ENCODE data around the gene MEDAG. TPM values are rescaled to one million over a fixed set of nuclear protein-coding genes. Genes with fewer than 3 reads are reported as not detected.

Gene MEDAG
- total and polyA plus RNA-seq, 11 donors = 3.8 to 41.9 (median 8.0) TPM

- TF ChIP-seq CTCF (IDR thresholded peaks at IDR 0.05) (no peak), POLR2A (IDR thresholded peaks at IDR 0.05) (no peak)
- Histone ChIP-seq H3K4me1 (peaks cover 0 to 43% (median 17%) of the 10 kb centered on the region in 12 donors), H3K9me3 (no peaks in the 10 kb centered on the region), H3K4me3 (peak overlapping the region; percentile 25 to 69 (median 54)), H3K27me3 (peaks cover 0 to 37% (median 4%) of the 10 kb centered on the region in 9 donors), H3K36me3 (peaks cover 0 to 4% (median 0%) of the 10 kb centered on the region in 9 donors), H3K27ac (peak overlapping the region in 11 of 12 donors; percentile 4 to 79 (median 69))
- intact Hi-C loops (cut with DNase I) = loop anchor here in 1 of 10 donors (5.0 kb wide), 1 partner anchor 39 kb away; no protein-coding TSS in a partner anchor
- ATAC-seq (peak in 2 of 4 donors; percentile 44 to 47), DNase-seq (peak in 2 of 5 donors; percentile 21 to 34)
- 20 to 43% (median 29%) methylated on average over 22 to 60 of the region's 60 CpGs for WGBS, 4 donors
These were observed 460 bp downstream of the MEDAG start for GRCh38 chr13:30906411-30907051.

DNA sequence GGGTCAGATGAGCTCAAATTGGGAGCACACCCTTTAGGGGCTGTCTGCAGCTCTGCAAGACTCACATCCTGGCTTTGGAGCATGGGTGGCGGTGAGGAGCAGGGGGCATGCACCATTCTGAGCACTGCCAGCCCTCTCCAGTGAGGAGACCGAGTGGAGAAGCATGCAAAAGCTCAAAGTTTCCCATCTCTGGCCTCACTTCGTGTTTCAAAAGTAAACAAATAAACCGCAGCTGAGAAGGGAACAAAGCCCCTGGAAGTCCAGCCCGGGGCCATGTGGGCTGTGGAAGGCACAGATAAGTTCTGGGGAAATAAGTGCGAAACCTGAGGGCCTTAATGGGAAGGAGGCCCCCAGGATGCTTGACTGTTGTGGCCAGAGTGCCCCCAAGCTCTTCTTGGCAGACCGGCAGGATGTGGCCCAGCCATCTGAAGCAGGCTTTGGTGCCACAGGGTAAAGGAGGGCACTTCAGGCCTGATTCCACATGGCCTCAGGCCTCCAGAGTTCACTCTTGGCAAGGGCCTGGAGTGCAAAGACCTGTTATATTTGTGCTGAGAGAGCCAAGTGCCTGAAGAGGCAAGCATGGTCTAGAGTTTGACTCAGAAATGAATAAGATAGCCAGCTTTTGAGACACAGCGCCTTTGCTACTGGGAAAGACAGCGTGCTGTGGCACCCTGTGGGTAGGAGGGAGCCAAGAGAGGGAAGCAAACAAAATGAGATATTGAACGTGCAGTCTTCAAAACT is 1.2 kb downstream of the MEDAG start:
- Histone ChIP-seq H3K4me1 (peaks cover 0 to 43% (median 17%) of the 10 kb centered on the region in 12 donors), H3K27me3 (peaks cover 0 to 35% (median 4%) of the 10 kb centered on the region in 9 donors), H3K36me3 (peaks cover 0 to 4% (median 0%) of the 10 kb centered on the region in 9 donors), H3K4me3 (peak overlapping the region; percentile 25 to 69 (median 54)), H3K27ac (peak overlapping the region in 11 of 12 donors; percentile 4 to 79 (median 69)), H3K9me3 (no peaks in the 10 kb centered on the region)
- no peak for TF ChIP-seq POLR2A (IDR thresholded peaks at IDR 0.05)
- TF ChIP-seq CTCF (IDR thresholded peaks at IDR 0.05) = no peak
- intact Hi-C loops (cut with DNase I) = loop anchor here in 1 of 10 donors (5.0 kb wide), 1 partner anchor 40 kb away; no protein-coding TSS in a partner anchor
- 58 to 65% (median 62%) methylated on average over 10 of the region's 10 CpGs for WGBS, 4 donors
- DNase-seq (peak in 1 of 5 donors; percentile 52), ATAC-seq (peak; percentile 4 to 32 (median 23))

- DNase-seq (peak in 4 of 5 donors; percentile 59 to 76 (median 65)), ATAC-seq (peak; percentile 46 to 88 (median 72))
- H3K36me3 ChIP-seq = peaks cover 0 to 4% (median 0%) of the 10 kb centered on the region in 9 donors
- 11 to 20% (median 14%) methylated on average over 5 of the region's 5 CpGs for WGBS, 4 donors
- no peak for TF ChIP-seq CTCF (IDR thresholded peaks at IDR 0.05)
- no peak for TF ChIP-seq POLR2A (IDR thresholded peaks at IDR 0.05)
- H3K9me3 ChIP-seq = no peaks in the 10 kb centered on the region
- intact Hi-C loops (cut with DNase I) = loop anchor here in 1 of 10 donors (5.0 kb wide), 1 partner anchor 41 kb away; no protein-coding TSS in a partner anchor
- H3K4me1 ChIP-seq = peaks cover 0 to 43% (median 17%) of the 10 kb centered on the region in 12 donors
- H3K27me3 ChIP-seq = peaks cover 0 to 30% (median 4%) of the 10 kb centered on the region in 9 donors
- peak overlapping the region in 8 of 12 donors; percentile 49 to 69 (median 58) for H3K4me3 ChIP-seq
- peak overlapping the region in 8 of 12 donors; percentile 4 to 79 (median 50) for H3K27ac ChIP-seq
These were observed 2.4 kb downstream of the MEDAG start for GRCh38 chr13:30908416-30908980.
